Endothelial cell of umbilical vein (primary cell): Measurements from ENCODE around the gene KIAA1191.

Experiments
- EZH2 ChIP-seq: IDR thresholded peaks from 2 replicates; pipeline ENCODE4 v1.6.1; 2012; ENCODE audit warnings: borderline replicate concordance, low read depth, mild to moderate bottlenecking, moderate library complexity, low read length, inconsistent platforms; ENCODE audit not compliant: severe bottlenecking
- FOS ChIP-seq: IDR thresholded peaks from 2 replicates; pipeline ENCODE4 v1.6.1; 2011; ENCODE audit warnings: mild to moderate bottlenecking, low read length, moderate library complexity, borderline replicate concordance; ENCODE audit not compliant: insufficient read depth
- GATA2 ChIP-seq: IDR thresholded peaks from 2 replicates; pipeline ENCODE4 v1.7.0; 2011; ENCODE audit warnings: low read depth, mild to moderate bottlenecking, moderate library complexity, mixed read lengths, low read length; ENCODE audit not compliant: insufficient read length, insufficient read depth
- JUN ChIP-seq: IDR thresholded peaks from 2 replicates; pipeline ENCODE4 v1.6.1; 2011; ENCODE audit warnings: borderline replicate concordance, low read depth; ENCODE audit not compliant: insufficient read length, insufficient read depth
- MYC ChIP-seq: IDR thresholded peaks from one replicate; pipeline ENCODE4 v1.6.1; 2011; ENCODE audit warnings: mild to moderate bottlenecking, low read depth, low read length
- POLR2A ChIP-seq: IDR thresholded peaks from 2 replicates; pipeline ENCODE4 v1.6.1; 2012; ENCODE audit warnings: low read depth, mild to moderate bottlenecking, control low read depth, low read length
- POLR2AphosphoS5 ChIP-seq: IDR thresholded peaks from 2 replicates; pipeline ENCODE4 v1.6.1; 2012; ENCODE audit warnings: low read depth, mild to moderate bottlenecking, control low read depth, low read length, moderate library complexity; ENCODE audit not compliant: insufficient read depth
- TF ChIP-seq, protein P1 (sequence below), 2 donors: IDR thresholded peaks; 1 replicate in 1 of 2; 2 replicates in 1 of 2; pipeline ENCODE4 v1.5.1; 2011; ENCODE audit warnings: low read length in 2 of 2, mild to moderate bottlenecking in 2 of 2, moderate library complexity in 2 of 2, control low read depth in 1 of 2, inconsistent platforms in 1 of 2, low read depth in 1 of 2; ENCODE audit not compliant: insufficient read depth in 1 of 2; ENCODE audit errors: extremely low read depth in 1 of 2
- TF ChIP-seq, protein P2 (sequence below): IDR thresholded peaks from 2 replicates; pipeline ENCODE4 v1.6.1; 2011; ENCODE audit not compliant: insufficient read depth, insufficient read length

DNA sequence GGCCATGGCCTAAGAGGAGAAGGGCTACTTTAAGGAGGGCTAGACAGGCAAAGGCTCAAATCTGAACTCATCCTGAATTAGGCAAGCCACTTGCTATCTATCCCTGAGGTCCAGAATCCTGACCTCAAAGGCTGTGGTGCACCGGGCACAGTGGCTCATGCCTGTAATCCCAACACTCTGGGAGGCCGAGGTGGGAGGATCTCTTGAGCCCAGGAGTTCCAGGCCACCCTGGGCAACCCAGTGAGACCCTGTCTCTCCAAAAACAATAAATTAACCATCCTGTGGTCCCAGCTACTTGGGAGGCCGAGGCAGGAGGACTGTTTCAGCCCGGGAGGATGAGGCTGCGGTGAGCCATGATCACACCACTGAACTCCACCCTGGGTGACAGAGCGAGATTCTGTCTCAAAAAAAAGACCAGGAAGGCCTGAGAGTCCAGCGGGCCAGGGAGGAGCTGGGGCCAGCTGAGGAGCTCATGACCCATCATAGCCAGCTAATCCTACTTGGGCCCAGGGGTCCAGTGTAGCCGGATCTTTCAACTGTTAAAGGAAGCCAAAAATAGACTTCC lies 22.9 kb upstream of the KIAA1191 start:
- TF ChIP-seq EZH2 (no peak), POLR2A (no peak), POLR2AphosphoS5 (no peak), JUN (no peak), MYC (no peak), GATA2 (no peak), FOS (no peak)
- TF ChIP-seq, protein P1, sequence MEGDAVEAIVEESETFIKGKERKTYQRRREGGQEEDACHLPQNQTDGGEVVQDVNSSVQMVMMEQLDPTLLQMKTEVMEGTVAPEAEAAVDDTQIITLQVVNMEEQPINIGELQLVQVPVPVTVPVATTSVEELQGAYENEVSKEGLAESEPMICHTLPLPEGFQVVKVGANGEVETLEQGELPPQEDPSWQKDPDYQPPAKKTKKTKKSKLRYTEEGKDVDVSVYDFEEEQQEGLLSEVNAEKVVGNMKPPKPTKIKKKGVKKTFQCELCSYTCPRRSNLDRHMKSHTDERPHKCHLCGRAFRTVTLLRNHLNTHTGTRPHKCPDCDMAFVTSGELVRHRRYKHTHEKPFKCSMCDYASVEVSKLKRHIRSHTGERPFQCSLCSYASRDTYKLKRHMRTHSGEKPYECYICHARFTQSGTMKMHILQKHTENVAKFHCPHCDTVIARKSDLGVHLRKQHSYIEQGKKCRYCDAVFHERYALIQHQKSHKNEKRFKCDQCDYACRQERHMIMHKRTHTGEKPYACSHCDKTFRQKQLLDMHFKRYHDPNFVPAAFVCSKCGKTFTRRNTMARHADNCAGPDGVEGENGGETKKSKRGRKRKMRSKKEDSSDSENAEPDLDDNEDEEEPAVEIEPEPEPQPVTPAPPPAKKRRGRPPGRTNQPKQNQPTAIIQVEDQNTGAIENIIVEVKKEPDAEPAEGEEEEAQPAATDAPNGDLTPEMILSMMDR (IDR thresholded peaks at IDR 0.05; ENCODE audit: extremely low read depth in 1 of 2, insufficient read depth in 1 of 2, low read depth in 1 of 2, low read length in 2 of 2), result no peak
- TF ChIP-seq, protein P2, sequence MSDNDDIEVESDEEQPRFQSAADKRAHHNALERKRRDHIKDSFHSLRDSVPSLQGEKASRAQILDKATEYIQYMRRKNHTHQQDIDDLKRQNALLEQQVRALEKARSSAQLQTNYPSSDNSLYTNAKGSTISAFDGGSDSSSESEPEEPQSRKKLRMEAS, result no peak
